ENCODE measurements around the gene KRTAP12-1.

KRTAP12-1 gene

GRCh38 chr21:44681861-44682579 is at the start of gene KRTAP12-1:
Gene KRTAP12-1 (minus strand): TSS chr21:44682163. CDS start chr21:44682123, 40 bp downstream.
- no peak for DNase-seq (ENCODE audit: low read depth, low spot score)

- no peak for DNase-seq (ENCODE audit: low read depth, low spot score)
These were observed 49.1 kb upstream of the KRTAP12-1 start for GRCh38 chr21:44730951-44731579.

- DNase-seq (ENCODE audit: low read depth, low spot score), result no peak
These were observed 48.0 kb upstream of the KRTAP12-1 start for GRCh38 chr21:44730028-44730395.

DNA sequence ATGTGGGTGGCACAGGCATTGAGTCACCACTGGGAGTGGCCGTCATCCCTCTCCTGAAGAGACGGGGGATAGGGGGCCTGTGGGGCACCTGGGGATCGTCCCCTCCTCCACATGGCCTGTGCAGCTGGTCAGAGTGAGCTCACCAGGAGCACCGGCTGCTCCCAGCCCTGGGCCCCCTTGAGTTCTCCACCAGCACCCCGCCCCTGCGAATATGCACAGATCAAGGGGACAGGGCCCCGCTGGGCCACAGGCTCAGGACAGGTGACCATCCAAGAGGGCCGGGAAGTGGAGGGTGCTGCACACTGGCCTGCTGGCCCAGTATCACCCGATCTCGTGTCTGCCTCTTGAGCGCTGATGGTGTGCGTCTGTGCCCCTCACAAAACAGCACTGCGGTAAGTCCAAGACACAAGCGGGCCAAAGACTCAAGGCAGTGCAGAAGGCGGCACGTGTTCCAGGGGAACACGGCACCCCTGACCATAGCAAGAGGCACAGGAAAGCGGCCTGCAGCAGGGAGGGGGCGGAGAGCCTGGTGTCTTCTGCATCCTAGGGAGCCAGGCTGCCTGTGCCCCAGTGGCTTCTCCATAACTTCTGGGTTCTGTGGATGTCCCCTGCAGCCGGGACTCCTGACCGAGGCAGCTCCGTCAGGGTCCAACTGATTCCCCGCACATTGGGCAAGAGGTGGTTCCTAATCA is 47.5 kb upstream of the KRTAP12-1 start:
- DNase-seq (ENCODE audit: low read depth, low spot score), result no peak

GRCh38 chr21:44728716-44729115 is 46.8 kb upstream of the KRTAP12-1 start:
- no peak for DNase-seq (ENCODE audit: low read depth, low spot score)

DNA sequence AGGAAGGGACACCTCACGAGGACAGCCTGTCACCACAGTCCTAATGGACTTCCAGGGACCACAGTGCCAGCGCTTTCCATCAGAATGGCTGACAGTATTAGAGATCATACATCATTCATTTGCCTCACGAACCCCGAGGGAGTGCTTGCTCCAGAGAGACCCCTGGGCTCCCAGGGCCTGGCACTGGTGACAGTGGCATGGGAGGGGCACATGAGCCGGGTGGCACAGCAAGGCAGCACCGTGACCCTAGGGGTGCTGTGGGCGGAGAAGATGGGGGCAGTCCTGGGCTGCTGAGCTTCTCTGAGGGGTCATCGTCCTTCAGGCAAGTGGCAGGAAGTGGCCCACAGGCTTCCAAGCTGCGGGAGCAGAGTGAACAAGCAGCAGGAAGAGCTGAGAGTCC is 45.8 kb upstream of the KRTAP12-1 start:
- DNase-seq (ENCODE audit: low read depth, low spot score), result no peak

- DNase-seq (ENCODE audit: low read depth, low spot score), result no peak
These were observed 45.4 kb upstream of the KRTAP12-1 start for GRCh38 chr21:44727321-44727720.

DNA sequence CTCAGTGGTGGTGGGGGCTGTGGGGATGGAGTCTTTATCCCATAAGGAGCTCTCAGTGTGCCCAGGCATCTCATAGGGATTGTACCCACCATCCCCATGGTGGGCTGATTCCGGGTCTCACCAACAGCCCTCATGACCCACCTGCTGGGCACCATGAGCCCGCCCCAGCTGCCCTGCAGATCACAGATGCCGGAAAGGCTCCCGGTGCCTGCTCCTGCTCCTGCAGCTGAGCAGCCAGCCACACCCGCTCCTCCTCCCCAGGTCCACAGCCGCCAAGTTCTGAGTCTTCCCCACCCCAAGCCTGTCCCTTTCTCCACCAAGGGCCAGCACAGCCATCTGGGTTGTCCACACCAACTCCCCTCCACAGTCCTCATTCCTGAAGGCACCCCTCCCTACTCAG is 44.9 kb upstream of the KRTAP12-1 start:
- no peak for DNase-seq (ENCODE audit: low read depth, low spot score)

DNA sequence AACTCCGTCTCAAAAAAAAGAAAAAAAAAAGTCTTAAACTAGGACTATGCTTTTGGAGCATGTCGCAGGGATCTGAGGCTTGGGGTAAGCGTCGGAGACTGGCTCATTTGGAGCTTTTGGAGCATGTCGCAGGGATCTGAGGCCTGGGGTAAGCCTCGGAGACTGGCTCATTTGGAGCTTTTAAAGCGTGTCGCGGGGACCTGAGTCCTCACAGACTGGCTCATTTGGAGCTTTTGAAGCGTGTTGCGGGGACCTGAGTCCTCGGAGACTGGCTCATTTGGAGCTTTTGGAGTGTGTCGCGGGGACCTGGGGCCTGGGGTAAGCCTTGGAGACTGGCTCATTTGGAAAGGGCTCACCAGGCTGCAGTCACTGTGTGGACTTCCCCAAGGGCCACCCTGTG is 43.0 kb upstream of the KRTAP12-1 start:
- DNase-seq (ENCODE audit: low read depth, low spot score), result no peak

- no peak for DNase-seq (ENCODE audit: low read depth, low spot score)
These were observed 42.2 kb upstream of the KRTAP12-1 start for GRCh38 chr21:44724196-44724595.

DNA sequence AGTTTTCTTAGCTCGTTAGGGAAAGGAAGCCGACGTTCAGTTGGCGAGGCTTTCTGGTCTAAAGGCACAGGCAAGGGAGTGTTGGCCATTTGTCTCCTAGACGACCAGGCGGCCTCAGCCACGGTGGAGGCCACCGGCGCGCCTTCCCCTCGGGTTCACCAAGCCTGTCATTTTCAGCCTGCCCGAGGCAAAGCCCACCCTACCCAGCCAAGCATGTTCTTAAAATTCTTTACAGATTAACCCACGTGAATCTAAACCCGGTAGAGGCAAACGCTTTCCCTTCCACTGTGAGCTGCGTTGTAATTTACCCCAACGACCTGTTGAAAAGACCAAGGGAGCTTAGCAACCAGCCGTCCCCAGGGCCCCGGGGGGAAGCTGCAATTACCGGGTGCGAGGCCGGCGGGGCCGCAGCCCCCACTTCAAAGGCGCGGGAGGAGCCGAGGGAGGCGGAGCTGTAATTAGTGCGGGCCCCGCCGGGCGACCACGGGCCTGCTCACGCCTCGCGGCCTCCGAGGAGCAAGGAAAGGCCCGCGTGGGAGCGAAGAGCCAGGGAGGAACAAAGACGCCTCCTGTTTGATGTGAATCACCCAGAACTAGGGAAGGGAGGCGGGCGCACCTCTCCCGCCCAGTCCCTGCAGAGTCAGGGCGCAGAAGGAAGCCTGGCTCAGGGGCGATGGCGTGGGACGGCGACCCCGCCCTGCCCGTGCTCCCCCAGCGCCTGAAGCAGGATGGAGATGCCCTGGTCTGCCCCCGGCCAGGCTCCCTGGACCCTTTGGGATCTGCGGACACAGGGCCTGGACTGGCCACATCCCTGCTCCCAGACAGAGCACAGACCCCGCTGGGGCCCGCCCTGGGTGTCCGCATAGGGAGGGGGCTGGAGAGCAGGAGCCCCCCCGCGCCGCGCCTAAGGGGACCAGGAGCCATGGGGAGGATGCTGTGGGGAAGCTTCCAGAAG is 41.5 kb upstream of the KRTAP12-1 start:
- DNase-seq (ENCODE audit: low read depth, low spot score), result no peak

- no peak for DNase-seq (ENCODE audit: low read depth, low spot score)
These were observed 40.8 kb upstream of the KRTAP12-1 start for GRCh38 chr21:44722731-44723130.

DNA sequence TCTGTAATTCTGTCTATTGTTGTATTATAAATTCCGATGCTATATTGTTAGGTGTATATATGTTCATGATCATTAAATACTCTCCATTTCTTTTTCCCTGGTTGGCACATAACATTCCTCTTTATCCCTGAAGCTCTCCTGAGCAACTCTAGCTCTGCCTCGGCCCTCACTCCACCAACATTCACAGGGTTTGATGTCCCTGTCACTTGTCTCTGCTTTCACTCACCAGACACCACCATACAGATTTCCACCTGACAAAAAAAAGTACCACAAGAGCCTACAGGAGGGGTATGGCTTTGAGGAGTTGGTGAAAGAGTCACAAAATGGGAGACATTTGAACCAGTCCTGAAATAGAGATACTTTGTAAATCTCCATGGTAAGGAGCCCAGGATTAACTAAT is 38.2 kb upstream of the KRTAP12-1 start:
- DNase-seq (ENCODE audit: low read depth, low spot score), result no peak

GRCh38 chr21:44718571-44718970 is 36.6 kb upstream of the KRTAP12-1 start:
- DNase-seq (ENCODE audit: low read depth, low spot score), result no peak

DNA sequence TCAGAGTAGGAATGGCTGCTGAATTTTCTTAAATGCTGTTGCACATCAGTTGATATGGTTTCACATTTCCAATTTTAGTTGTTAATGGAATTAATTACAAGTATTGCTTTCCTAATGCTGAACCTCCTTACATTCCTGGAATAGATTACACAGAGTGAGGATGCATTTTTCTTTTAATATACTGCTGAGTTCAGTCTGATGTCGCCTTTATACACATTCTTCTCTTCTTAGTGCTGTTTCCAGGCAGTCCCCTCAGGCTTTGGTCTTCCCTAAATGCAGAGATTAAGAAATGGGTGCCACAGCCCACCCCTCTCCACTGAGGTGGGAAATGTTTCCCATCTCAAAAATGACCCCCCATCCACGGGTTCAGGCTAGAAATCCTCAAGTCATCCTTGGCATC is 36.1 kb upstream of the KRTAP12-1 start:
- DNase-seq (ENCODE audit: low read depth, low spot score), result no peak

DNA sequence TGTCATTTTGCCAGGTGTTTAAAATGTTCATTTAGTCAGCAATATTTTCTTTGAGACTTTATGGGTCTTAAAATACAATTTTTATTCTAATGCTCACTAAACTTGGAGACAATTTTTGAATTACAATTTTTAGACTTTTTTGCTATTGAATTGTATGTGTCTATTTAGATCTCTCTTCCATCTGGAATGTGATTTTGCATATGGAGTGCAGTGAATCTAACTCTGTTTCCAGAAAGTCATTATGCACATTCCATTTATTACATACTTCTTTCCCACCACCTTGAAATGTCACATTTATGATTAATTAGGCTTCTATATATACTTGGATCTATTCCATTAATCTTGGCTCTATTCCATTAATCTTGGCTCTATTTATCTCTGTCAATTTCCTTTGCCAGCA is 35.0 kb upstream of the KRTAP12-1 start:
- DNase-seq (ENCODE audit: low read depth, low spot score), result no peak

DNA sequence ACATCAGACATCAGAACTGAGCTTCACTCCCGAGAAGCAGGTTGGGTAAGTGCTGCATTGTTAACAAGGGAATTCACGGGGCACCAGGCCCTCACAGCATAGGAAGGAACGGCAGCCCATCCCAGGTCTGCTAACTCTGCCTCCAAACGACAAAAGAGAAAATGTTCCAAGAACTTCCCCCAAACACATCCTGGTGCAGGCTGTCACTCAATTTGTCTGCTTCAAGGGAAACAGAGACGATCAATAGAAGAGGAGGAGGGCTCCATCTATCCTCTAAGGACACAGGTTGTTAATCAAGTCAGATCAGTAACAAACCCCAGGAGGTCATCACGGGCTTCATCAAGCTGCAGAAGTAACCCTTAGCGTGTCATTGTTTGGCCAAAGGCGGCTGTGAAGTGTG is 32.9 kb upstream of the KRTAP12-1 start:
- DNase-seq (ENCODE audit: low read depth, low spot score), result no peak

GRCh38 chr21:44713846-44714245 is 31.9 kb upstream of the KRTAP12-1 start:
- no peak for DNase-seq (ENCODE audit: low read depth, low spot score)

DNA sequence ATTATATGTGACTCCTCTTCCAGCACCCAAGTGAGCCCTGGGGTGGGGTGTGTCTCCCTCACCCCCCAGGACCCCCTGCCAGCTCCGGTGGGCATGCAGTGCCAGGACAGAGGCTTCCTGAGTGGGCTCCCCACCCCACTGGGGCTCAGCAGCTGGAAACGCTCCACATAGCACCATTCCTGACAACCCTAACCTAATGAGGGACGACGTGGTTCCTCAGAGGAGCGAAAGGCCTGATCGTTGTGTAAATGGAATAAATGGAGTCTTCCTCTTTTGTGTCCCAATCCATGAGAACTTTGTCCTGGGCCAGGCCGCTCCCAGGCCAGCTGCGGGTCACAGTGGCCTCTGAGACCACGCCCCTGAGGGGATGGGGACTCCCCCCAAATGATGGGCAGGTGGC is 31.2 kb upstream of the KRTAP12-1 start:
- no peak for DNase-seq (ENCODE audit: low read depth, low spot score)

GRCh38 chr21:44712203-44713028 is 30.5 kb upstream of the KRTAP12-1 start:
- no peak for DNase-seq (ENCODE audit: low read depth, low spot score)

Data from iPS DF 19.7 (cell line).